RKO (cell line): ENCODE results near the gene HOXD8.

Source experiments
- DNase-seq: peaks from one replicate; pipeline ENCODE4 v3.0.0-alpha.2; 2016; ENCODE audit warnings: low spot score

Gene HOXD8

GRCh38 chr2:176130957-176131847, 1.7 kb downstream of the HOXD8 start:
- DNase-seq, result peak; percentile 45

GRCh38 chr2:176131848-176132158, 2.3 kb downstream of the HOXD8 start:
- no peak for DNase-seq

- DNase-seq, result no peak
These were observed 3.0 kb downstream of the HOXD8 start for GRCh38 chr2:176132205-176133171.

GRCh38 chr2:176133389-176133788, 3.9 kb downstream of the HOXD8 start:
- no peak for DNase-seq

GRCh38 chr2:176134035-176134434, 4.5 kb downstream of the HOXD8 start:
- DNase-seq, result no peak

- DNase-seq, result peak; percentile 78
These were observed 5.5 kb downstream of the HOXD8 start for GRCh38 chr2:176135035-176135440.

GRCh38 chr2:176136374-176137251, 7.1 kb downstream of the HOXD8 start:
- peak; percentile 53 for DNase-seq

GRCh38 chr2:176137252-176137580, 7.7 kb downstream of the HOXD8 start:
- no peak for DNase-seq

GRCh38 chr2:176137906-176138305, 8.4 kb downstream of the HOXD8 start:
- no peak for DNase-seq

GRCh38 chr2:176138526-176138922, 9.0 kb downstream of the HOXD8 start:
- DNase-seq, result no peak

- no peak for DNase-seq
These were observed 9.6 kb downstream of the HOXD8 start for GRCh38 chr2:176138923-176139660.

- DNase-seq, result no peak
These were observed 10.4 kb downstream of the HOXD8 start for GRCh38 chr2:176139661-176140512.

GRCh38 chr2:176140513-176141317, 11.2 kb downstream of the HOXD8 start:
- DNase-seq, result peak; percentile 53

- DNase-seq, result no peak
These were observed 12.8 kb downstream of the HOXD8 start for GRCh38 chr2:176142281-176142680.

- no peak for DNase-seq
These were observed 15.8 kb downstream of the HOXD8 start for GRCh38 chr2:176145085-176145969.

GRCh38 chr2:176146101-176146500, 16.6 kb downstream of the HOXD8 start:
- no peak for DNase-seq

- DNase-seq, result no peak
These were observed 17.1 kb downstream of the HOXD8 start for GRCh38 chr2:176146645-176147044.

- DNase-seq, result no peak
These were observed 17.8 kb downstream of the HOXD8 start for GRCh38 chr2:176147210-176147799.
